ENCODE results near the gene TMEM120B.

- no peak for TF ChIP-seq POLR2A (IDR thresholded peaks at IDR 0.05)
- no peak for TF ChIP-seq CTCF (IDR thresholded peaks at IDR 0.05)
Measured at GRCh38 chr12:121719926-121720414, 7.4 kb downstream of the TMEM120B start.

Data from breast epithelium (tissue), 3 donors.